Measurements from ENCODE around the gene SCGB1D1. TPM values are rescaled to one million over a fixed set of nuclear protein-coding genes. Genes with fewer than 3 reads are reported as not detected.
"Not testable (repeated sequence)": the region's sequence is repeated elsewhere in the genome, so short reads cannot be mapped to it uniquely, and the experiment has no call there.

Gene SCGB1D1
- total RNA-seq, 1 experiment from 2014 or later: not detected

DNA sequence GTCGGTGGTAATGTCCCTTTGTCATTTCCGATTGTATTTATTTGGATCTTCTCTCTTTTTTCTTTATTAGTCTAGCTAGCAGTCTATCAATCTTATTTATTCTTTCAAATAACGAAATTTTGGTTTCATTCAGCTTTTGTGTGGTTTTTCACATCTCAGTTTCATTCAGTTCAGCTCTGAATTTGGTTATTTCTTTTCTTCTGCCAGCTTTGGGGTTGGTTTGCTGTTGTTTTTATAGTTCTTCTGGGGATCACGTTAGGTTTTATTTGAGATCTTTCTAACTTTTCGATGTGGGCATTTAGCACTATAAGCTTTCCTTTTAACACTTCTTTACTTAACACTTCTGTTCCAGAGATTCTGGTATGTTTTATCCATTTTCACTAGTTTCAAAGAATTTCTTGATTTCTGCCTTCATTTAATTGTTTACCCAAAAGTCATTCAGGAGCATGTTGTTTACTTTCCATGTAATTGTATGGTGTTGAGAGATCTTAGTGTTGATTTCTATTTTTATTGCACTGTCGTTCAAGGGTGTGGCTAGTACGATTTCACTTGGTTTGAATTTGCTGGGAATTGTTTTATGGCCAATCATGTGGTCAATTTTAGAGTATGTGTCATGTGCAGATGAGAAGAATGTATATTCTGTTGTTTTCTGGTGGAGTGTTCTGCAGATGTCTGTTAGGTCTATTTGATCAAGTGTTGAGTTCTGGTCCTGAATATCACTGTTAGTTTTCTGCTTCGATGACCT is 7.7 kb upstream of the SCGB1D1 start:
- no peaks in the 10 kb centered on the region for H3K9me2 ChIP-seq (ENCODE audit: insufficient read depth)
- no peaks in the 10 kb centered on the region for H3K4me1 ChIP-seq (replicated peaks; ENCODE audit: insufficient read depth)
- no TSS peak for BruUV-seq (replicated peaks)
- no peak for DNase-seq
- H3K4me3 ChIP-seq: no peak overlapping the region
- H3F3A ChIP-seq (ENCODE audit: insufficient read depth, low read depth): no peaks in the 10 kb centered on the region
- H4K20me1 ChIP-seq (ENCODE audit: insufficient read depth): no peaks in the 10 kb centered on the region
- POLR2A ChIA-PET (ENCODE audit: unreplicated experiment): no interaction called here
- CTCF ChIA-PET: no interaction called here
- no peak overlapping the region for H3K4me2 ChIP-seq
- H3K79me2 ChIP-seq (ENCODE audit: low read depth): no peaks in the 10 kb centered on the region
- H3K27me3 ChIP-seq (ENCODE audit: insufficient read depth, low read depth): peaks cover 95% of the 10 kb centered on the region
- no peak overlapping the region for H3K27ac ChIP-seq
- intact Hi-C loops (cut with micrococcal nuclease; ENCODE audit: unreplicated experiment): no loop called here
- TF ChIP-seq EZH2 (IDR thresholded peaks at IDR 0.05; ENCODE audit: low read depth): no peak
- TF ChIP-seq CTCF (conservative IDR thresholded peaks at IDR 0.05): no peak
- no peak overlapping the region for H2AFZ ChIP-seq
- no peaks in the 10 kb centered on the region; the same call in 1 of the 2 replicates for H3K9me3 ChIP-seq (ENCODE audit: insufficient read depth, low read depth)
- H3K36me3 ChIP-seq (ENCODE audit: low read depth): no peaks in the 10 kb centered on the region

DNA sequence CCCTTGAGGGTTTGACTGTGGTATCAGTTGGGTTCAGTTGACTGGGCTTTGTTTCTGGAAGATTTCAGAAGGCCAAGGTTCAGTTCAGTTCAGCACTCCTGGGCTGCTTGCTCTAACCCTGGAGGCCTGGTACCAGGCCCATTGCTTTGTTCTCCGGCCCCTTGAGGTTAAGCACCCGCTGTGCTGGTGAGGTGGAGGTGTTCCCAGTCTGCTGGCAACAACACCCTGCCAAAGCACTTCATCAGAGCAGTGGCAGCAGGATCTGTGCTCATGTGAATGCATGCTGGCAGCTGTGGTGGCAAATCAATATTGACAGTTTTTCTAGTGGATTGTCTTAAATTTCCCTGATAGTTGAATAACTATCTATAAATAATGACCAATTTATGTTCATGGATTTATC is 3.8 kb upstream of the SCGB1D1 start:
- Histone ChIP-seq H4K20me1 (ENCODE audit: insufficient read depth) (no peaks in the 10 kb centered on the region), H2AFZ (no peak overlapping the region), H3K36me3 (ENCODE audit: low read depth) (no peaks in the 10 kb centered on the region), H3F3A (ENCODE audit: insufficient read depth, low read depth) (no peaks in the 10 kb centered on the region), H3K4me3 (no peak overlapping the region), H3K4me1 (replicated peaks; ENCODE audit: insufficient read depth) (no peaks in the 10 kb centered on the region), H3K27ac (no peak overlapping the region), H3K27me3 (ENCODE audit: insufficient read depth, low read depth) (peaks cover 97% of the 10 kb centered on the region), H3K79me2 (ENCODE audit: low read depth) (no peaks in the 10 kb centered on the region), H3K9me3 (ENCODE audit: insufficient read depth, low read depth) (no peaks in the 10 kb centered on the region; the same call in 1 of the 2 replicates), H3K9me2 (ENCODE audit: insufficient read depth) (no peaks in the 10 kb centered on the region), H3K4me2 (no peak overlapping the region)
- CTCF ChIA-PET: no interaction called here
- intact Hi-C loops (cut with micrococcal nuclease; ENCODE audit: unreplicated experiment): no loop called here
- no TSS peak for BruUV-seq (replicated peaks)
- no peak for DNase-seq
- POLR2A ChIA-PET (ENCODE audit: unreplicated experiment): no interaction called here
- no peak for TF ChIP-seq EZH2 (IDR thresholded peaks at IDR 0.05; ENCODE audit: low read depth)
- no peak for TF ChIP-seq CTCF (conservative IDR thresholded peaks at IDR 0.05)

DNA sequence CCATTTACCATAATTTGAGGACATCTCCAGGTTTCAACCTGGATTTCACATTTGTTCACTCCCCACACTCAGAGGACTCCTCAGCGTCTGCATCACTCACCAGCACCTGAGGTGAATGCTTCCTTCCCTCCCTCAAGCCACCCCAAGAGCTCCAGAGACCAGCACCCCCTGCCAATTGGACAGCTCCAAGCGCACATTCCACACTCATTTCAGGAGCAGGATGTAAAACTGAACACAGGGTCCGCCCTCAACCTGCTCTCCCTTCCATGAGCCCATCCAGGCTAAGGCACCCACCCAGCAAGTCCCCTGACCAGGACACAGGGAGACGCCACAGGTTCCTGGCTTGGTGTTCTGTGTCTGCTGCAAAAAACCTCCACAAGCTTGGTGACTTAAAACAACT is 3.9 kb downstream of the SCGB1D1 start:
- H3K9me3 ChIP-seq (ENCODE audit: insufficient read depth, low read depth): no peaks in the 10 kb centered on the region
- H3K27me3 ChIP-seq (ENCODE audit: insufficient read depth, low read depth): peaks cover 91% of the 10 kb centered on the region
- BruUV-seq (replicated peaks): no TSS peak

DNA sequence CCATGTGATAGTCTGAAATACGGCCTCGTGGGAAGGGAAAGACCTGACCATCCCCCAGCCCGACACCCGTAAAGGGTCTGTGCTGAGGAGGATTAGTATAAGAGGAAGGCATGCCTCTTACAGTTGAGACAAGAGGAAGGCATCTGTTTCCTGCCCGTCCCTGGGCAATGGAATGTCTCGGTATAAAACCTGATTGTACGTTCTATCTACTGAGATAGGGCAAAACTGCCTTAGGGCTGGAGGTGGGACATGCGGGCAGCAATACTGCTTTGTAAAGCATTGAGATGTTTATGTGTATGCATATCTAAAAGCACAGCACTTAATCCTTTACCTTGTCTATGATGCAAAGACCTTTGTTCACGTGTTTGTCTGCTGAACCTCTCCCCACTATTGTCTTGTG is 5.0 kb downstream of the SCGB1D1 start:
- H2AFZ ChIP-seq; H3K79me2 ChIP-seq (ENCODE audit: low read depth); DNase-seq; H3K36me3 ChIP-seq (ENCODE audit: low read depth); POLR2A ChIA-PET (ENCODE audit: unreplicated experiment); H3K4me1 ChIP-seq (replicated peaks; ENCODE audit: insufficient read depth); intact Hi-C loops (cut with micrococcal nuclease; ENCODE audit: unreplicated experiment); H3K4me2 ChIP-seq; BruUV-seq (replicated peaks); H3K4me3 ChIP-seq; H3K27ac ChIP-seq; H3K9me3 ChIP-seq (ENCODE audit: insufficient read depth, low read depth); H3F3A ChIP-seq (ENCODE audit: insufficient read depth, low read depth); H3K9me2 ChIP-seq (ENCODE audit: insufficient read depth); CTCF ChIA-PET; H4K20me1 ChIP-seq (ENCODE audit: insufficient read depth): not testable (repeated sequence)
- peaks cover 91% of the 10 kb centered on the region for H3K27me3 ChIP-seq (ENCODE audit: insufficient read depth, low read depth)

More for the DNA sequence above, 3.9 kb downstream of the SCGB1D1 start:
- ChIA-PET CTCF (no interaction called here), POLR2A (ENCODE audit: unreplicated experiment) (no interaction called here)
- intact Hi-C loops (cut with micrococcal nuclease; ENCODE audit: unreplicated experiment): no loop called here
- H3K4me2 ChIP-seq: no peak overlapping the region
- H3K4me1 ChIP-seq (replicated peaks; ENCODE audit: insufficient read depth): no peaks in the 10 kb centered on the region
- DNase-seq: no peak
- no peak overlapping the region for H2AFZ ChIP-seq
- no peaks in the 10 kb centered on the region for H3F3A ChIP-seq (ENCODE audit: insufficient read depth, low read depth)
- H3K27ac ChIP-seq: no peak overlapping the region
- no peak overlapping the region for H3K4me3 ChIP-seq
- no peaks in the 10 kb centered on the region for H3K9me2 ChIP-seq (ENCODE audit: insufficient read depth)
- TF ChIP-seq EZH2 (IDR thresholded peaks at IDR 0.05; ENCODE audit: low read depth) (no peak), CTCF (conservative IDR thresholded peaks at IDR 0.05) (no peak)
- H4K20me1 ChIP-seq (ENCODE audit: insufficient read depth): no peaks in the 10 kb centered on the region
- H3K79me2 ChIP-seq (ENCODE audit: low read depth): no peaks in the 10 kb centered on the region
- no peaks in the 10 kb centered on the region for H3K36me3 ChIP-seq (ENCODE audit: low read depth)
